LoVo (cell line): ENCODE data around the gene PRR15L.
"Not testable (repeated sequence)": the region's sequence is repeated elsewhere in the genome, so short reads cannot be mapped to it uniquely, and the experiment has no call there.

ENCODE experiments used
- DNase-seq: peaks from one replicate; pipeline ENCODE4 v3.0.0-alpha.2; 2016; ENCODE audit warnings: low spot score

Gene PRR15L

GRCh38 chr17:47988445-47988844 is 30.8 kb upstream of the PRR15L start:
- not testable (repeated sequence) for DNase-seq

GRCh38 chr17:47987240-47987835 is 29.7 kb upstream of the PRR15L start:
- DNase-seq = no peak

- no peak for DNase-seq
These were observed 28.8 kb upstream of the PRR15L start for GRCh38 chr17:47986520-47986919.

- DNase-seq = no peak
These were observed 26.0 kb upstream of the PRR15L start for GRCh38 chr17:47983492-47984223.

DNA sequence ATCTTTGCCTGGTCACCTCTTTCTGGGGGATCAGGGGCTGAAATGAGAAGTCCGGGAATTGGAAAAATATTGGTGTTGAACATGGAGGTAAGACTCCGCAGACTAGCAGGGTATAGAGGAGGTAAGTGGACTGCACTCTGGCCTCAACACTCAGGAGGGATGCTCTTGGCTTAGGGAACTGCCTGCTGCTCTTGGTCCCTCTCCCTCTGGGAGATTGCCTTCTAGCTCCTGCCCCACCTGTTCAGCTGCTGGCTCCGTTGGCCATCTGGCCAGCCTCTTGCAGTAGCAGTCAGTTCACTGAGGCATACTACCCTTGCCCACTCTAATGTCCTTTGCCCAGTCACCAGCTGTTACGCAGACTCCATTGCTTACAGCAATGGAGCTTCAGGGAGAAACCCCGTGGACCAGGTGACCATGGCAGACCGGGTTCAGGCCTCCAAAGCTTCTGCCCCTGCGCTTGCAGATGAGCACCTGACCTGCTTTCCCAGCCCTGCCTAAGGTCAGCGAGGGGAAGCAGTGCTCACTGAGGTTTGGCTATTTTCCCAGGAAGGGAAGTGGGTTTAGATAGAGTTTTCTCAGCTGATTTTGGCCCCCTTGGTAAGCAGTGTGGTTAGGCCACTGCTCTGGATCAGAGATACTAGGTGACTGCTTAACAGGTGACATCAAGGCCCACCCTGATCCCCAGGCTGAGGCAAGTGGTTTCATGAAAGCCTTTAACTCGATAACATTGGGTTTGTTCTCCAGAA is 25.1 kb upstream of the PRR15L start:
- DNase-seq = no peak

- no peak for DNase-seq
These were observed 24.5 kb upstream of the PRR15L start for GRCh38 chr17:47982091-47982617.

- no peak for DNase-seq
These were observed 23.8 kb upstream of the PRR15L start for GRCh38 chr17:47981462-47981861.

DNA sequence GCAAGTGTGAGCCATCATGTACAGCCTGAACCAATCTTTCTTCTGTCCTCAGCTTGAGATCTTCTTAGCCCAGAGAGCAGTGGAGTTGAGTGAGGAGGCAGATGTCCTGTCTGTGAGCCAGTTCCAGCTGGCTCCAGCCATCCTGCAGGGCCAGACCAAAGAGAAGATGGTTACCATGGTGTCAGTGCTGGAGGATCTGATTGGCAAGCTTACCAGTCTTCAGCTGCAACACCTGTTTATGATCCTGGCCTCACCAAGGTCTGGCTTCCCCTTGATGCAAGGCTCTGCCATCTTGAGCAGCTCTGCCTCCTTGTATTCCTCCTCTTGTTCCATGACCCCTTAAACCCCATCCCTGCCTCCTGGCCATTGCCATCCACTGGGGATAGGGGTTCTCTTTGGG is 22.9 kb upstream of the PRR15L start:
- no peak for DNase-seq

DNA sequence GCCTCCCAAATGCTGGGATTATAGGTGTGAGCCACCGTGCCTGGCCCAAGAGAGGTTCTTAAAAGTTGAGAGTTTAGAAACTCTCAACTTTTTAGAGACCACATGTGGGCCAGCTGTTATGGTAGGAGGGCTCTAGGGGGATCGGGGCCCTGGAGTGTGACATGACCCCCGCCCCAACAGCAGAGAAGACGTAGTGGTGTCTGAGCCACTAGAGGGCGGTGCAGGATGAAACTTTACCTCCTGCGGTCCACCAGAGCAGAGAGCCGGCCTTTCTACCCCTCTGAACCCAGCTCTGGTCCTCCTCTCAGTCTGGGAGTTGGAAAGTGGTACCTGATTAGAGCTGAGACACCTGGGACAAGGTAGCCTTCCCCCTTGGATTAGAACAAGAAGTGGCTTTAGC is 20.6 kb upstream of the PRR15L start:
- peak; percentile 25 for DNase-seq

- no peak for DNase-seq
These were observed 18.1 kb upstream of the PRR15L start for GRCh38 chr17:47975823-47976205.

- no peak for DNase-seq
These were observed 17.6 kb upstream of the PRR15L start for GRCh38 chr17:47975189-47975822.

DNA sequence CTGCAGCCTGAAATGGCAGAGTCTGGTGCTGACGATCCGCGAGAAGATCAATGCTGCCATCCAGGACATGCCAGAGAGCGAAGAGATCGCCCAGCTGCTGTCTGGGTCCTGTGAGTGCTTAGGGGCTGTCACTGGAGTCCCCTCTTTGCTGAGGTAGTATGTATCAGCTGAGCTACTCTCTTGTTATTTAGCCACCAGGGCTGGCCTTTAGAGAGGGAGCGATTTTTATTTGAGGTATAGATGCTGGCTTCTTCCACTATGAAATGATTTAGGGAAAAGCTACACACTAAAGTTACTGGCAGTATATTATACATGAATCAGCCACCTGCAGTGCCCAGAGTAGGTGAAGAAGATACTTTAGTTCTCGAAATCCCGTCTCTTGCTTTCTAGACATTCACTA is 15.9 kb upstream of the PRR15L start:
- DNase-seq = peak; percentile 46

DNA sequence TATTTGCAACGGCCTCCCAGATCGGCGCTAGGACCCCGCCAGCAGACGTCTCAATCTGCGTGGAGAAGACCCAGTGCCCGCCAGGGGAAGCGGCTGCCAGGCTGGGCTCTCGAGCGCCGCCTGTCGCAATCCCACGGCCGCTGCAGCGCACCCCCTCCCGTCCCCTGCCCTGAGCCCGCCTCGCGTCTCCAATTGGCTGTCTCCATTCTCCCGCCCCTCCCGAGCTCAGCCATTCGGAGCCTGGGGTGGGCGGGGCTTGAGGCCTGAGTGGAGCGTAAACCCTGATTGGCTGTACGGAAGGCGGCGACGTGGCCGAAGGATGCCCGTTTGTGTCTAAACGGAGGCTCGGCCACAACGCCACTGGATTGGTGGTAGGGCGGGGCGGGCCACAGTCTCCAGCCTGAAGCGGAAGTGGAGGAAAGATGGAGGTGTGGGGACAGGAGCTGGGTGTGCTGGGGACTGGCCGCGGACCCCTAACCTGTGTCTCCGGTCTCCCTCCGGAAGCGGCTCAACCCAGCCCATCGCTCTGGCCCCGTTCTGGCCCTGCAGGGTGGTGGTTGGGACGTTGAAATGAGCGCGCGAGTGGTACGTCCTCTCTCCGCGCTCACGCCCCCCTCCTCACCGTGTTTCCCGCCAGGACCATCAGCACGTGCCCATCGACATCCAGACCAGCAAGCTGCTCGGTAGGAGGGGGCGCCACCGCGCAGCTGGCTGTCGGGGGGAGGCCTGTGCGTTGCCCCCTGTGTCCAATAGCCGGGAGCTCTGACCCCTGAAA is 13.2 kb upstream of the PRR15L start, which contains the start of gene CDK5RAP3:
CDK5RAP3 (plus strand) TSS at position 389 of the 775 bp plus-strand sequence; CDS start at position 423, 34 bp downstream.
- peak; percentile 99 for DNase-seq

GRCh38 chr17:47969930-47970724 is 12.4 kb upstream of the PRR15L start:
- DNase-seq = no peak

GRCh38 chr17:47968836-47969235 is 11.2 kb upstream of the PRR15L start:
- DNase-seq = no peak

GRCh38 chr17:47967607-47968252 is 10.0 kb upstream of the PRR15L start:
- DNase-seq = peak; percentile 59

DNA sequence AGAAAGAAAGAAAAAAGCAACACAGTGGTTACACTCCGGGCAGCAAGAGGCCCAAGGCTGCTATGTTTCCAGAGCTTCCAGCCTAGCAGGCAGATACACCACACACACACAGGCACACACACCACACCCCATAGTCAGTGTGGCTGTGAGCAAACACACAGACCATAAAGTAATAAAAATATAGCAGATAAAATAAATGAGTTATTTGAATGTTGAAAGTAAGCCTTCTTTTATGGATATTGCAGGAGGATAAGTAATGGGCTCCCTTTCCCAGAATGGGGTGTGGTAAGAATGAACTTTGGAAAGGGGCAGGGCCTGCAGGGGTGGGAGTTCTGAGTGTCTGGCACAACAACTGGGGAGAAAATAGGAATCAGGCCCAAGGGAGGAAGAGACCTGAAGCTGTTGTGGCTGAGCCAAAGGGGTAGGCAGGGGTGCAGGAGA is 8.4 kb upstream of the PRR15L start:
- peak; percentile 90 for DNase-seq

DNA sequence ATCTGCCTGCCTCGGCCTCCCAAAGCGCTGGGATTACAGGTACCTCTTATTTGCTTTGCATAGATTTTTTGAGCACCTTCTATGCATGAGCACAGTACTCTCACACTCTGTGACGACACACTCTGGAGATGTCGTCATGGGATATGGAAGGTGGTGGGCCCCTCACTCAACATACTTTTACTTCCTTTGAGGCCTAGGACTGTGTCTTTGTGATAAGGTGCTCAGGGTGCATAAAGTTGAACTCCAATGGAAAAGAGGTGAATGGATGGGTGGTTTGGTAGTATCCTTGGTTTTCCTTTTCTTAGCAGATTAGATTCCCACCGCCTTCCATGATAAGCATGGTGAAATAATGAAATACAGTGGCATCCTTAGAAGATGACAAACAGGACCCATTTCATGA is 7.2 kb upstream of the PRR15L start:
- no peak for DNase-seq

- DNase-seq = no peak
These were observed 5.2 kb upstream of the PRR15L start for GRCh38 chr17:47962901-47963300.

- DNase-seq = no peak
These were observed 3.7 kb upstream of the PRR15L start for GRCh38 chr17:47961406-47961805.
